Measurements from ENCODE around the gene ST7L.
"Not testable (repeated sequence)": the region's sequence is repeated elsewhere in the genome, so short reads cannot be mapped to it uniquely, and the experiment has no call there.

Gene ST7L

GRCh38 chr1:112513112-112513870 lies 105.7 kb downstream of the ST7L start:
- no peak for DNase-seq

- no peak for DNase-seq
Observed at GRCh38 chr1:112511897-112512296, 107.0 kb downstream of the ST7L start.

GRCh38 chr1:112510340-112510739 lies 108.6 kb downstream of the ST7L start:
- no peak for DNase-seq

GRCh38 chr1:112509660-112510178 lies 109.2 kb downstream of the ST7L start:
- DNase-seq, result no peak

DNA sequence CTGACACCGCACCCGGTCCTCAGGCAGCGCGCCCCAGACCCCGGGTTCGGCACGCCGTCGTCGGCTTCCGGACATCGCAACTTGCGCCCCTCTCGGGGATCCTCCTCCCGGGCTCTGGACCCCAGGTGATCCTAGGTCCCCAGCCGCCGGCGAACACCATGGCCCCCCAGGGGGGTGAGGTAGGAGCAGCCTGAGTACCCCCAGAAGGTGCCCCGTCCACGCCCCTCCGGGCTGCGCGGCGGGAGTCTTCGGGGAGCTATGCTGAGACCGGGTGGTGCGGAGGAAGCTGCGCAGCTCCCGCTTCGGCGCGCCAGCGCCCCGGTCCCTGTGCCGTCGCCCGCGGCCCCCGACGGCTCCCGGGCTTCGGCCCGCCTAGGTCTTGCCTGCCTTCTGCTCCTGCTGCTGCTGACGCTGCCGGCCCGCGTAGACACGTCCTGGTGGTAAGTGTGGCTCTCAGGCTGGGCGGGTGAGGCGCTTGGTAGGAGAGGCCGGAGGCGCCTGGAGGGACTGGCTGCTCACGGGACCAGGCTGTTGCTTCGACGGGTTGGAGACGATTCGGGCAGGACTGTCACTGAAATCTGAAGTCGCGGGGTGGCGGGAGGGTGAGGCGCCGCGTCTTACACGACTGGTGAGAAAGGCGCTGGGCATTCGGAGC lies 109.8 kb downstream of the ST7L start:
- no peak for DNase-seq

DNA sequence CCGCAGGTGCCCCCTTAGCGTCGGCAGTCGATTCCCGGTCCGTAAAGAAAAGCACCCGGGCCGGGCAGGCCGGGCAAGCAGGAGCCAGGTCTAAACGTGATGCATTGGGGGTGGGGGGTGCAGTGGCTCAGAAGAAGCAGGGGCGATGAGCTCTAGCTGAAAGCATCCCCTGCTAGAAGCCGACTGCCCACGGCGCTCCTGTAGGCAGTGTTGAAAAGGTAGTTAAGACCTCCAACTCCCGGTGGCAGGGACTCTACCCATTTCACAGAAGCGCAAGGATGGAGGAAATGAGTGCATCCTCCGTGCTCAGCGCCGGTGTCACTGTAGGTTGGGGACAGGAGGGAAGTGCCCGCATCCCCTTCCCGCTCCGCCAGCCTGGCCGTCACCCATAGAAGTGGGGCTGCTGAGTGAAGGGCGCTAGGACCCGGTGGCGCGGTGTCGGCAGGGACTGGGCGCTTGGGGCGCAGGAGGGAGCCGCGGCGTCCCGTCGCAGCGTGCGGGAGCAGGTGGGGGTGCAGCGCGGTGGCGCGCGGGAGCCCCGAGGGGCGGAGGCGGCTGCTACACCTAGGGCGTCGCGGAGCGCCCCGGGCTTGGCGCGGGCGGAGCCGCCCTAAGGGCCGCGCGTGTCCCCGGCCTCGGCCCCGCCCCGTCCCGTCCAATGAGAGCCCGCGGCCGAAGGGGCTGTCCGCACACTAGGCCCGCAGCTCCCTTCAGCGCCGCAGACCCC lies 110.5 kb downstream of the ST7L start, which contains the start of gene WNT2B:
TSS of gene WNT2B (plus strand) at position 688 of the 727 bp plus-strand sequence. CDS start 298 bp downstream, outside the sequence.
- no peak for DNase-seq

GRCh38 chr1:112507921-112508277 lies 111.0 kb downstream of the ST7L start:
- no peak for DNase-seq

DNA sequence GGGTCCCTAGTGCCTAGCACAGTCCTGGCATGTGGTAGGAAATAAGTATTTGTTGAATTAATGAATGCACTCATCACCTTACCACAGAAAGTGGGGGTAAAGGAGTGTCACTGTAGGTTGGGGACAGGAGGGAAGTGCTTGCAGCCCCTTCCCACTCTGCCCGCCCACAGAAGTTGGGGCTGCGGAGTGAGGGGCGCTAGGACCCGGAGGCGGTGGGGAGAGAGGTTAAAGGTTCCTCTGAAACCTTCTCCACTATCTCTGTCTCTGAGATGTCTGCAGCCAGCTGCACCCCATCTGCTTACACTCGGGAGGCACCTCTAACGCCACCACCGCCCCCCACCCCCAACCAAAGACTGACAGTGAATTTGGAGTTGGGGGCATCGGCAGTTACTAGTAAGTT lies 111.6 kb downstream of the ST7L start:
- DNase-seq, result no peak

- DNase-seq, result no peak
Observed at GRCh38 chr1:112506731-112507130, 112.2 kb downstream of the ST7L start.

- DNase-seq, result no peak
Observed at GRCh38 chr1:112506306-112506705, 112.6 kb downstream of the ST7L start.

GRCh38 chr1:112505878-112506277 lies 113.1 kb downstream of the ST7L start:
- DNase-seq, result no peak

GRCh38 chr1:112505400-112505785 lies 113.5 kb downstream of the ST7L start:
- DNase-seq, result no peak

- no peak for DNase-seq
Observed at GRCh38 chr1:112504661-112505399, 114.1 kb downstream of the ST7L start.

- no peak for DNase-seq
Observed at GRCh38 chr1:112504001-112504660, 114.8 kb downstream of the ST7L start.

GRCh38 chr1:112502826-112503225 lies 116.1 kb downstream of the ST7L start:
- no peak for DNase-seq

DNA sequence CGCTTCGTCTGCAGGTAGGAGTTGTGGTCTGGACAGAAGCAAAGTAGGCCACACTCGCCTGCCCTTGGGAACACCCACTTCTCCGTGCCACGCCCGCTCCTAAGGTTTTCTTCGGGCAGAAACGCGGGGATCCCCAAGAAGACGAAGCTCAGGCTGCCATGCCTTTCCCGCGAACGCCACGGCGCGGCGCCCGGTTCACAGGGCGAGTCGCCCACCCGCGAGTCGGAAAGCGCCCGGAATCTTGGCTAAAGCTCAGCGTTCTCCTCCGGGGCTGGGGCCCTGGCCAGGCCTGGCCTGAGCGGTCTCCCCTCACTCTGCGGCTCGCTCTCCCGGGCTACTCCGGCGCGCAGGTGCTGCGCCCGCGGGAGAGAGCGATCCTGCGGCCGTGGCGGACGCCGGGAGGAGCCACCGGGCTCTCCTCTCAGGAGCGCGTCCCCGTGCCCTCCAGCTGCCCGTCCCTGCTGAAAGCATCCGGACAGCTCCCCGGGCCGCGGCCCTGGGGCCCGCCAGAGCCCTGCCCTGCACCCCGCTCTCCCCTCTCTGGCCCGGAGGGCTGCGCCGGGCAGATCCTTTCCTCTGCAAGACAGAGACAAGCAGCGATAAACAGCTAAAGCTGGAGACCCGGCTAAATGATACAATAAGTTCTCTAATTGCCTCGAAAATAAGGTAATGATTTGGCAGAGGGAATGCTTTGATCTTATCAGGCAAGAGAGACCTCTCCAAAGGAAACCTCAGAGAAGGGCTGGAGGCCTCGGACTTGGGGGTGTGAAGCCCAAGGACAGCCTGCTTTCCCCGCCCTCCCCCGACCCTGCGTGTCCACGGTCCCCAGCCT lies 116.9 kb downstream of the ST7L start:
- peak; percentile 79 for DNase-seq

- DNase-seq, result peak; percentile 21
Observed at GRCh38 chr1:112496290-112496689, 122.7 kb downstream of the ST7L start.

- no peak for DNase-seq
Observed at GRCh38 chr1:112493351-112493750, 125.6 kb downstream of the ST7L start.

DNA sequence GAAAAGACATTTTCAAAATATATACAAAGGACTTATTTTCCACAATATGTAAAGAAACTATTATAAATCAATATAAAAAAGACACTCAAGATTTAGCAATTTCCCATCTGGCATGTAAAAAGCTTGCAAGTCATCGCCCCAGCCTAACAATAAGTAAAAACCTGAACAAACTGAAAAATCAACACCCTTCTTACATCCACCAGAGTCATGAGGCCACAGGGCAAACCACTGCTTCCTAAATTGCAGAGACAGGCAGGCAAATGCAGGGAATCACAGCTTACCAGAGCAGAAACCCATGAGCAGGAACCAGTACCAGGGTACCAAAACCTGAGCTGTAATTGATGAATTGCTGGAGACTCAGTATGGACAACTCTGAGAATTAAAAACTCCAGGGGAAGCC lies 126.9 kb downstream of the ST7L start:
- no peak for DNase-seq

- DNase-seq, result no peak
Observed at GRCh38 chr1:112488141-112488540, 130.8 kb downstream of the ST7L start.

DNA sequence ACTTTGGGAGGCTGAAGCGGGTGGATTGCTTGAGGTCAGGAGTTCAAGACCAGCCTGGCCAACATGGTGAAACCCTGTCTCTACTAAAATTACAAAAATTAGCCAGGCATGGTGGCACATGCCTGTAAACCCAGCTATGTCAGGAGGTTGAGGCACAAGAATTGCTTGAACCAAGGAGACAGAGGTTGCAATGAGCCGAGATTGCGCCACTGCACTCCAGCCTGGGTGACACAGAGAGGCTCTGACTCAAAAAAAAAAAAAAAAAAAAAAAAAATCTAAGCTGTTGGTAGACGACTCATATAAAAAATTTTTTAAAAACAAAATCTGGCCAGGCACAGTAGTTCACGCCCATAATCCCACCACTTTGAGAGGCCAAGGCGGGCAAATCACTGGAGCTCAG lies 131.3 kb downstream of the ST7L start:
- DNase-seq, result not testable (repeated sequence)
